Right lobe of liver (tissue), 4 donors: ENCODE measurements around the gene PNPO.
A peak's percentile ranks its signal among the peaks of the same experiment; 100 is the strongest.

ENCODE experiments used
- CTCF ChIP-seq, 4 donors: fragments of 200-600 bp in 3 of 4; fragments of 450-650 bp in 1 of 4; IDR thresholded peaks; one replicate each; pipeline versions ENCODE4 v1.5.1 to v1.8.0; 2016 to 2022; ENCODE audit warnings: antibody characterized with exemption in 4 of 4, mild to moderate bottlenecking in 2 of 4
- POLR2A ChIP-seq: fragments of 450-650 bp; IDR thresholded peaks from one replicate; pipeline ENCODE4 v1.6.1; 2017; ENCODE audit warnings: antibody characterized with exemption, mild to moderate bottlenecking
- donor health status: DM: no; HTN: no; CAD: no.
- donor health status: DM: no; HTN: no; CAD: no.
- donor health status: DM: no; HTN: yes; CAD: no.

DNA sequence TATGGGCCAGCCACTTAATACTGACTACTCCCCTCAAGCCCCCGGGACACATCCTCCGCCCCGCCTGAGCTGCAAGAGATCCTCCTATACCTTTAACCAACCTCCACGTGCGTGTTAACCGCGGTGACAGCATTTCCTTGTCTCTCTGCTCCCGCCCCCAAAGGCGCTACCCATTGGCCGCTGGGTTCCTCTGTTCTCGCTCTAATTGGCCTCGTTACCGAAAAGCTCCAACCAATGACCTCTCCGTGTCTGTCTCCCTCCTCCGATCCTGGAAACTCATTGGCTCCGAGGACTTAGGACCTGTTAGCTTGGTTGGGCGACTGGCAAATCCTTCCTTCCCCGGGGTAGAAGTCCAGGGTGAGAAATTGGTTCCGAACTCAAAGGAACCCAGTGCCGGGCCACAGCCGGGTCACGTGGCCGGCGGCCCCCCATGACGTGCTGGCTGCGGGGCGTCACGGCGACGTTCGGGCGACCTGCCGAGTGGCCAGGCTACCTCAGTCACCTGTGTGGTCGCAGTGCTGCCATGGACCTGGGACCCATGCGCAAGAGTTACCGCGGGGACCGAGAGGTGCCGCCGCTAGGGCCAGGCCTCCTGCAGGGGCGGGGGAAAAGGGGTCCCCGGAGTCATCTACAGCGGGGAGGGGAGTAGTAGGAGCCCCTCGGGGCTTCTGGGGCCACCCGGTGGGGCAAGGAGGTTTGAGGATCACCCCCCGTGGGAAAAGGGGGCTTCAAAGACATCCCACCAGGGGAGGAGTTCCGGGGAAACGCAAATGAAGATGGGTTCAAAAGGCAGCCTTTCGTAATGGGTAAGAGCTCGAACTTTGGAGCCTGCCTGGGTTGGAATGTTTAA is at the start of gene PNPO:
- TF ChIP-seq CTCF (IDR thresholded peaks at IDR 0.05) (peak in 2 of 4 donors; percentile 11 to 28), POLR2A (peak; percentile 85)
